Aorta (tissue), 5 donors: ENCODE results near the gene FGF18. TPM values are rescaled to one million over a fixed set of nuclear protein-coding genes. Genes with fewer than 3 reads are reported as not detected.
"Not testable (repeated sequence)": the region's sequence is repeated elsewhere in the genome, so short reads cannot be mapped to it uniquely, and the experiment has no call there.

ENCODE experiments used
- ATAC-seq: fragments of 200-7000 bp; cut with Tn5 transposase; one replicate; pipeline ENCODE4 v1.9.1; 2022; ENCODE audit warnings: moderate library complexity; ENCODE audit not compliant: low FRiP score
- DNase-seq, 2 donors: peaks; one replicate each; pipeline ENCODE4 v3.0.0-alpha.2; 2020
- H3K27ac ChIP-seq, 2 donors: one replicate each; pipeline ENCODE4 v1.5.1; 2013; ENCODE audit warnings: low read length in 2 of 2, mild to moderate bottlenecking in 2 of 2, moderate library complexity in 2 of 2, control low read depth in 1 of 2, inconsistent platforms in 1 of 2, low read depth in 1 of 2
- H3K27me3 ChIP-seq, 2 donors: one replicate each; pipeline ENCODE4 v1.6.1; 2013; ENCODE audit warnings: control low read depth in 1 of 2, low read length in 1 of 2, mild to moderate bottlenecking in 1 of 2, moderate library complexity in 1 of 2; ENCODE audit not compliant: insufficient read depth in 2 of 2, control insufficient read depth in 1 of 2
- H3K36me3 ChIP-seq, 2 donors: one replicate each; pipeline ENCODE4 v1.6.1; 2013; ENCODE audit warnings: control low read depth in 1 of 2, low read length in 1 of 2, mild to moderate bottlenecking in 1 of 2; ENCODE audit not compliant: insufficient read depth in 2 of 2, control insufficient read depth in 1 of 2
- H3K4me1 ChIP-seq, 2 donors: one replicate each; pipeline ENCODE4 v1.6.1; 2013; ENCODE audit warnings: low read length in 2 of 2, control low read depth in 1 of 2, mild to moderate bottlenecking in 1 of 2, moderate library complexity in 1 of 2; ENCODE audit not compliant: insufficient read depth in 2 of 2, control insufficient read depth in 1 of 2
- H3K4me3 ChIP-seq, 2 donors: one replicate each; pipeline ENCODE4 v1.5.1; 2013; ENCODE audit warnings: low read length in 2 of 2, control low read depth in 1 of 2, mild to moderate bottlenecking in 1 of 2
- H3K9me3 ChIP-seq: one replicate; pipeline ENCODE4 v1.6.1; 2013; ENCODE audit warnings: mild to moderate bottlenecking, low read length; ENCODE audit not compliant: control insufficient read depth
- WGBS, 2 donors: extraction: QIAGEN DNeasy Blood & Tissue Kit; methylation state at CpG; one replicate each; pipeline ENCODE4 v1.1.7; 2013; 5-methylcytosine and 5-hydroxymethylcytosine counted together
- intact Hi-C, 2 donors: fragments of 100-400 bp; cut with DNase I; formaldehyde crosslinking; loops; one replicate each; pipeline versions ENCODE4 v1.14.2 to v1.15.0; 2022
- microRNA-seq, 2 donors: library from miRNA; unstranded; fragments of <30 nt; microRNA quantifications; one replicate each; pipeline ENCODE4 v1.2.0, GENCODE V29; 2020
- polyA plus RNA-seq, 2 donors: library from polyadenylated mRNA; stranded (reverse); fragments of 200-250 nt; gene quantifications; one replicate each; pipeline ENCODE4 v1.2.3, GENCODE V29; 2013
- total RNA-seq, 2 donors: library from RNA; stranded (reverse); fragmentation: NEBNext Ultra II Directional; extraction: Animal tissue kit (Norgen Biotek cat#: 25700); gene quantifications; one replicate each; pipeline ENCODE4 v1.2.1, GENCODE V29; 2021
- donor health status: healthy with polysubstance abuse.
- donor health status: Bipolar disorder and iron deficiency.
- donor health status: DM: no; HTN: no; CAD: no.
- donor health status: DM: no; HTN: no; CAD: no.
- donor health status: DM: yes; HTN: yes; CAD: no.

FGF18 gene
- total and polyA plus RNA-seq, 4 donors: 2.1 to 15.2 (median 2.9) TPM; not detected in 1

GRCh38 chr5:171497494-171497893 is 78.0 kb downstream of the FGF18 start:
- H3K4me1 ChIP-seq, DNase-seq, H3K27me3 ChIP-seq, ATAC-seq, H3K4me3 ChIP-seq, H3K9me3 ChIP-seq, H3K36me3 ChIP-seq, H3K27ac ChIP-seq, intact Hi-C loops: not testable (repeated sequence)
- 95 to 97% methylated on average over 4 of the region's 4 CpGs for WGBS, 2 donors

- Histone ChIP-seq H3K36me3 (no peaks in the 10 kb centered on the region), H3K4me1 (peaks cover 0 to 2% of the 10 kb centered on the region in 2 donors), H3K9me3 (no peaks in the 10 kb centered on the region), H3K27ac (no peak overlapping the region), H3K27me3 (no peaks in the 10 kb centered on the region), H3K4me3 (no peak overlapping the region)
- intact Hi-C loops: no loop called here
- 77 to 80% methylated on average over 6 of the region's 6 CpGs for WGBS, 2 donors
- ATAC-seq: no peak
- no peak for DNase-seq
Measured at GRCh38 chr5:171498166-171498565, 78.7 kb downstream of the FGF18 start.

- 92 to 97% methylated on average over 4 of the region's 4 CpGs for WGBS, 2 donors
Measured at GRCh38 chr5:171499611-171500010, 80.2 kb downstream of the FGF18 start.

GRCh38 chr5:171505473-171506043 is 86.1 kb downstream of the FGF18 start:
- Histone ChIP-seq H3K27me3 (no peaks in the 10 kb centered on the region), H3K4me1 (no peaks in the 10 kb centered on the region), H3K36me3 (no peaks in the 10 kb centered on the region), H3K4me3 (no peak overlapping the region), H3K9me3 (no peaks in the 10 kb centered on the region), H3K27ac (no peak overlapping the region)
- no peak for DNase-seq
- intact Hi-C loops: no loop called here
- ATAC-seq: no peak
- WGBS, 2 donors: 39 to 48% methylated on average over 7 of the region's 7 CpGs

More at GRCh38 chr5:171499611-171500010, 80.2 kb downstream of the FGF18 start:
- DNase-seq: no peak
- Histone ChIP-seq H3K4me3 (no peak overlapping the region), H3K4me1 (peaks cover 0 to 2% of the 10 kb centered on the region in 2 donors), H3K36me3 (no peaks in the 10 kb centered on the region), H3K27ac (no peak overlapping the region), H3K9me3 (no peaks in the 10 kb centered on the region), H3K27me3 (no peaks in the 10 kb centered on the region)
- no peak for ATAC-seq
- intact Hi-C loops: no loop called here

GRCh38 chr5:171506951-171507350 is 87.5 kb downstream of the FGF18 start:
- H3K27me3 ChIP-seq: no peaks in the 10 kb centered on the region
- H3K27ac ChIP-seq: no peak overlapping the region
- H3K36me3 ChIP-seq: no peaks in the 10 kb centered on the region
- WGBS, 2 donors: 61 to 69% methylated on average over 3 of the region's 3 CpGs
- no peak overlapping the region for H3K4me3 ChIP-seq
- H3K9me3 ChIP-seq: no peaks in the 10 kb centered on the region
- H3K4me1 ChIP-seq: no peaks in the 10 kb centered on the region
- intact Hi-C loops: no loop called here
- DNase-seq (no peak), ATAC-seq (no peak)

Small RNA genes within 50 kb of the gene (microRNA-seq; reads per million reads assigned to microRNA genes)
- gene MIR3912: 0.99 to 1.8 reads per million in 2 donors

Other genes with a start within 250 kb of the FGF18 start
- not detected for gene TLX3, start 110.4 kb upstream of the FGF18 start, total RNA-seq
- gene TLX3, start 110.4 kb upstream of the FGF18 start, polyA plus RNA-seq: not detected
- 100 to 1,000 TPM; 496 to 519 TPM for gene NPM1, start 31.8 kb upstream of the FGF18 start, total RNA-seq
- gene NPM1, start 31.8 kb upstream of the FGF18 start, polyA plus RNA-seq: 1,000 to 10,000 TPM; 1,947 to 4,113 TPM